Measurements from ENCODE around the gene UBE3D. TPM values are rescaled to one million over a fixed set of nuclear protein-coding genes. Genes with fewer than 3 reads are reported as not detected.

Gene UBE3D
- total and polyA plus RNA-seq, 2 experiments from 2014 or later = 7.3 to 11.4 TPM

GRCh38 chr6:83096791-83097190 lies 31.1 kb upstream of the UBE3D start:
- DNase-seq (ENCODE audit: low spot score) = no peak
- Histone ChIP-seq H3K9me2 (replicated peaks; ENCODE audit: insufficient read depth) (no peaks in the 10 kb centered on the region), H3K27ac (no peak overlapping the region), H3K9me3 (ENCODE audit: low read depth) (no peaks in the 10 kb centered on the region), H3K4me3 (no peak overlapping the region), H3K79me2 (peaks cover 46% of the 10 kb centered on the region), H3K27me3 (no peaks in the 10 kb centered on the region), H3K36me3 (replicated peaks; ENCODE audit: insufficient read depth, low read depth) (no peaks in the 10 kb centered on the region), H2AFZ (no peak overlapping the region), H4K20me1 (ENCODE audit: insufficient read depth, poor library complexity, severe bottlenecking) (peaks cover 4% of the 10 kb centered on the region), H3K4me2 (no peak overlapping the region), H3K4me1 (ENCODE audit: insufficient read depth) (no peaks in the 10 kb centered on the region)
- TF ChIP-seq CTCF (IDR thresholded peaks at IDR 0.05; ENCODE audit: poor library complexity) (no peak), EZH2phosphoT487 (IDR thresholded peaks at IDR 0.05; ENCODE audit: low read depth, severe bottlenecking, unreplicated experiment) (no peak), EZH2 (IDR thresholded peaks at IDR 0.05; ENCODE audit: borderline replicate concordance) (no peak)
- 90% methylated on average over 2 of the region's 2 CpGs for WGBS (ENCODE audit: low lambda C conversion rate, missing lambda C conversion rate)

DNA sequence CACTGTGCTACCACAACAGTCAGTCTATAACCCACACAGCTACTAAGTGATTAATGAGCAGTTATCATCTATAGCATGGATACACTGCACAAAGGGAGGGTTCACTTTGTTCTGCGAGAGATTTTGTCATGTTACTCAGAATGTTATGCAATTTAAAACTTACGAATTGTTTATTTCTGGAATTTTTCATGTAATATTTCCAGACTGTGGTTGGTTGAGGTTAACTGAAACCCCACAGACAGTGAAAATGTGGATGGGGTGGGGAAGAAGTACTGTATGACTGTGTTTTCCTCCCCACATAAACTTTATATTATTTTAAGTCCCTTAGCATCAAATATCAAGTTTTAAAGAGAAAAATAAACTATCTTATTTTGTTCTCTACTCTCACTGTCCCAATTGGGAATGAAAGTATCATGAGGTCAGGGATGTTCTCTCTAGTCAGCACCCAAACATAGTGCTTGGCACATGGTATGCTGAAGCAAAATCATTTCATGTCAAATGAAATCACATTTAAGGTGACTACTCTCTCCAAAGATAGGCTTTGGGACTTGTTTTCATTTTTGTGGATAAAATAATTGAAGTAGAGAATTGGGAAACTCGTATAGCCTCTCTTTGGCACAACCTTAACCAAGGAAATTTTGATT lies 27.2 kb upstream of the UBE3D start:
- Histone ChIP-seq H3K27ac (no peak overlapping the region), H3K36me3 (replicated peaks; ENCODE audit: insufficient read depth, low read depth) (no peaks in the 10 kb centered on the region), H3K4me1 (ENCODE audit: insufficient read depth) (no peaks in the 10 kb centered on the region), H4K20me1 (ENCODE audit: insufficient read depth, poor library complexity, severe bottlenecking) (peaks cover 4% of the 10 kb centered on the region), H3K4me2 (no peak overlapping the region), H3K9me2 (replicated peaks; ENCODE audit: insufficient read depth) (no peaks in the 10 kb centered on the region), H3K4me3 (no peak overlapping the region), H3K9me3 (ENCODE audit: low read depth) (no peaks in the 10 kb centered on the region), H3K27me3 (no peaks in the 10 kb centered on the region), H2AFZ (no peak overlapping the region), H3K79me2 (peaks cover 54% of the 10 kb centered on the region)
- DNase-seq (ENCODE audit: low spot score) = no peak
- no peak for TF ChIP-seq EZH2phosphoT487 (IDR thresholded peaks at IDR 0.05; ENCODE audit: low read depth, severe bottlenecking, unreplicated experiment)
- TF ChIP-seq CTCF (IDR thresholded peaks at IDR 0.05; ENCODE audit: poor library complexity) = no peak
- TF ChIP-seq EZH2 (IDR thresholded peaks at IDR 0.05; ENCODE audit: borderline replicate concordance) = no peak
- 92% methylated on average over 3 of the region's 3 CpGs for WGBS (ENCODE audit: low lambda C conversion rate, missing lambda C conversion rate)

DNA sequence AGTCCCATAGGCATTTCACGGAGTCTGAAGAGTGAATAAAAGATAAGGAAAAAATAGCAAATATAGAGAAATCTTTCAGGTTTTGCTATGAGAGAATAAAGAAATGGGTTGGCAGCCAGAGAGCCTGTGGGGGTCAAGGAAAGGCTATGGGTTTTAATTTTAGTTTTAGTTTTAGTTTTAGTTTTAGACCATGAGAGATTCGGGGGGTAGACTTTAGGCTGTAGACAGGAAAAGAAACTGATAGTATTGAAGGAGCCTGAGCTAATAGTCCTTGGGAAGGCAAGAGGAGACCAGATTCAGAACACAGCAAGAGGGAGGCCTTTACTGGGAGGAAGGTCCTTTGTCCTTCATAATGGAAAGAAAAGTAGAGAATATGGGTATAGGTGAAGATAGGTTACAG lies 21.1 kb upstream of the UBE3D start:
- no peak for DNase-seq (ENCODE audit: low spot score)

More for the DNA sequence above, 21.1 kb upstream of the UBE3D start:
- H3K9me2 ChIP-seq (replicated peaks; ENCODE audit: insufficient read depth) = no peaks in the 10 kb centered on the region
- no peak overlapping the region for H3K27ac ChIP-seq
- H4K20me1 ChIP-seq (ENCODE audit: insufficient read depth, poor library complexity, severe bottlenecking) = no peaks in the 10 kb centered on the region
- no peak overlapping the region for H3K4me3 ChIP-seq
- no peaks in the 10 kb centered on the region for H3K4me1 ChIP-seq (ENCODE audit: insufficient read depth)
- 94% methylated on average over 2 of the region's 2 CpGs for WGBS (ENCODE audit: low lambda C conversion rate, missing lambda C conversion rate)
- no peak for TF ChIP-seq EZH2phosphoT487 (IDR thresholded peaks at IDR 0.05; ENCODE audit: low read depth, severe bottlenecking, unreplicated experiment)
- no peak for TF ChIP-seq CTCF (IDR thresholded peaks at IDR 0.05; ENCODE audit: poor library complexity)
- TF ChIP-seq EZH2 (IDR thresholded peaks at IDR 0.05; ENCODE audit: borderline replicate concordance) = no peak
- no peak overlapping the region for H2AFZ ChIP-seq
- peaks cover 39% of the 10 kb centered on the region for H3K79me2 ChIP-seq
- no peaks in the 10 kb centered on the region for H3K36me3 ChIP-seq (replicated peaks; ENCODE audit: insufficient read depth, low read depth)
- H3K4me2 ChIP-seq = no peak overlapping the region
- H3K27me3 ChIP-seq = no peaks in the 10 kb centered on the region
- H3K9me3 ChIP-seq (ENCODE audit: low read depth) = no peaks in the 10 kb centered on the region
